Colonic mucosa (tissue), 4 donors: ENCODE measurements around the gene RALGAPA2. TPM values are rescaled to one million over a fixed set of nuclear protein-coding genes. Genes with fewer than 3 reads are reported as not detected.

Experiments used
- DNase-seq: peaks from one replicate; pipeline ENCODE4 v3.0.0-alpha.2; 2020
- H3K27ac ChIP-seq: fragments of 200-600 bp; one replicate; pipeline ENCODE4 v1.8.0; 2021
- H3K27me3 ChIP-seq: fragments of 200-600 bp; one replicate; pipeline ENCODE4 v1.8.0; 2021
- H3K36me3 ChIP-seq: fragments of 200-600 bp; one replicate; pipeline ENCODE4 v1.8.0; 2021
- H3K4me1 ChIP-seq: fragments of 200-600 bp; one replicate; pipeline ENCODE4 v1.8.0; 2021; ENCODE audit warnings: mild to moderate bottlenecking
- H3K4me3 ChIP-seq: fragments of 200-600 bp; one replicate; pipeline ENCODE4 v1.8.0; 2021
- H3K9ac ChIP-seq, 2 donors: one replicate each; pipeline ENCODE4 v1.7.0; 2013; ENCODE audit warnings: control low read depth in 2 of 2, low read depth in 2 of 2, low read length in 2 of 2
- H3K9me3 ChIP-seq: fragments of 200-600 bp; one replicate; pipeline ENCODE4 v1.8.0; 2021
- CTCF ChIP-seq: fragments of 200-600 bp; IDR thresholded peaks from one replicate; pipeline ENCODE4 v1.8.0; 2022; ENCODE audit warnings: antibody characterized with exemption, mild to moderate bottlenecking
- intact Hi-C: fragments of 100-400 bp; cut with DNase I; formaldehyde crosslinking; loops from one replicate; pipeline ENCODE4 v1.14.1; 2022
- total RNA-seq, 2 donors: library from RNA; stranded (reverse); fragmentation: NEBNext Ultra II Directional in 1 of 2; extraction: Animal tissue kit (Norgen Biotek cat#: 25700) in 1 of 2; gene quantifications; one replicate each; pipeline ENCODE4 v1.2.1, GENCODE V29; 2021
- donor health status: healthy.
- donor health status: DM: no; HTN: no; CAD: no.
- donor health status: DM: no; HTN: no; CAD: no.

RALGAPA2 gene
- total RNA-seq, 2 donors from 2014 or later, result 64.5 to 66.1 TPM

- intact Hi-C loops, result no loop called here
- Histone ChIP-seq H3K9ac (no peak overlapping the region), H3K27me3 (no peaks in the 10 kb centered on the region), H3K4me1 (no peaks in the 10 kb centered on the region), H3K9me3 (no peaks in the 10 kb centered on the region), H3K36me3 (no peaks in the 10 kb centered on the region), H3K27ac (no peak overlapping the region), H3K4me3 (no peak overlapping the region)
- DNase-seq, result no peak
- TF ChIP-seq CTCF, result no peak
These were observed 314.3 kb downstream of the RALGAPA2 start for GRCh38 chr20:20398123-20398522.

GRCh38 chr20:20396794-20397193, 315.6 kb downstream of the RALGAPA2 start:
- no peak overlapping the region for H3K9ac ChIP-seq
- no peak for DNase-seq
- H3K4me3 ChIP-seq, result no peak overlapping the region
- no peaks in the 10 kb centered on the region for H3K9me3 ChIP-seq
- no peaks in the 10 kb centered on the region for H3K4me1 ChIP-seq
- no peaks in the 10 kb centered on the region for H3K27me3 ChIP-seq
- TF ChIP-seq CTCF, result no peak
- H3K36me3 ChIP-seq, result no peaks in the 10 kb centered on the region
- intact Hi-C loops, result no loop called here
- no peak overlapping the region for H3K27ac ChIP-seq

- no peak for DNase-seq
- no peaks in the 10 kb centered on the region for H3K36me3 ChIP-seq
- intact Hi-C loops, result no loop called here
These were observed 316.4 kb downstream of the RALGAPA2 start for GRCh38 chr20:20395903-20396568.

GRCh38 chr20:20395087-20395486, 317.4 kb downstream of the RALGAPA2 start:
- Histone ChIP-seq H3K36me3 (no peaks in the 10 kb centered on the region), H3K9me3 (no peaks in the 10 kb centered on the region)

More at GRCh38 chr20:20395903-20396568, 316.4 kb downstream of the RALGAPA2 start:
- Histone ChIP-seq H3K9ac (no peak overlapping the region), H3K4me3 (no peak overlapping the region), H3K4me1 (no peaks in the 10 kb centered on the region), H3K27ac (no peak overlapping the region), H3K27me3 (no peaks in the 10 kb centered on the region), H3K9me3 (no peaks in the 10 kb centered on the region)
- TF ChIP-seq CTCF, result no peak

More at GRCh38 chr20:20395087-20395486, 317.4 kb downstream of the RALGAPA2 start:
- DNase-seq, result no peak
- no peaks in the 10 kb centered on the region for H3K27me3 ChIP-seq
- H3K9ac ChIP-seq, result no peak overlapping the region
- H3K4me1 ChIP-seq, result no peaks in the 10 kb centered on the region
- H3K27ac ChIP-seq, result no peak overlapping the region
- intact Hi-C loops, result no loop called here
- TF ChIP-seq CTCF, result no peak
- H3K4me3 ChIP-seq, result no peak overlapping the region
